GM19351 (cell line): ENCODE results near the gene CCDC142.
A peak's percentile ranks its signal among the peaks of the same experiment; 100 is the strongest.

Experiments used
- ATAC-seq: cut with Tn5 transposase; IDR thresholded peaks from one replicate; pipeline ENCODE4 v1.9.1; 2021; ENCODE audit warnings: mild to moderate bottlenecking, moderate library complexity; ENCODE audit not compliant: unreplicated experiment

Gene CCDC142

GRCh38 chr2:74482801-74483674 lies at the start of gene CCDC142, which contains the start of gene TTC31:
Gene CCDC142 (minus strand): TSS chr2:74482998. CDS start chr2:74482837, 161 bp downstream.
Gene TTC31 (plus strand): TSS chr2:74483081. CDS start chr2:74483096, 15 bp downstream.
- ATAC-seq = peak; percentile 86

GRCh38 chr2:74532222-74532621 lies 49.4 kb upstream of the CCDC142 start:
- ATAC-seq = no peak

- ATAC-seq = no peak
These were observed 48.9 kb upstream of the CCDC142 start for GRCh38 chr2:74531666-74532065.

GRCh38 chr2:74530239-74531187 lies 47.7 kb upstream of the CCDC142 start:
- peak; percentile 35 for ATAC-seq

GRCh38 chr2:74529357-74530238 lies 46.8 kb upstream of the CCDC142 start, which contains the start of the genes AUP1 and HTRA2:
Gene AUP1 (minus strand): TSS chr2:74529706. CDS start chr2:74529629, 77 bp downstream.
Gene HTRA2 (plus strand): TSS chr2:74529933. CDS start chr2:74530007, 74 bp downstream.
- ATAC-seq = peak; percentile 76

GRCh38 chr2:74528600-74529356 lies 46.0 kb upstream of the CCDC142 start:
- peak; percentile 5 for ATAC-seq

- no peak for ATAC-seq
These were observed 44.9 kb upstream of the CCDC142 start for GRCh38 chr2:74527741-74528140.

GRCh38 chr2:74526649-74527230 lies 43.9 kb upstream of the CCDC142 start:
- ATAC-seq = no peak

- peak; percentile 17 for ATAC-seq
These were observed 43.2 kb upstream of the CCDC142 start, which contains the start of gene DQX1 for GRCh38 chr2:74525717-74526648. Gene DQX1 (minus strand): TSS chr2:74526231. CDS start chr2:74525729, 502 bp downstream.

GRCh38 chr2:74524955-74525716 lies 42.3 kb upstream of the CCDC142 start:
- ATAC-seq = no peak

GRCh38 chr2:74524005-74524404 lies 41.2 kb upstream of the CCDC142 start:
- ATAC-seq = no peak

- no peak for ATAC-seq
These were observed 39.7 kb upstream of the CCDC142 start for GRCh38 chr2:74522516-74522915.

- no peak for ATAC-seq
These were observed 33.9 kb upstream of the CCDC142 start for GRCh38 chr2:74516650-74517049.

- ATAC-seq = no peak
These were observed 33.3 kb upstream of the CCDC142 start for GRCh38 chr2:74515981-74516633.

GRCh38 chr2:74515271-74515980 lies 32.6 kb upstream of the CCDC142 start:
- ATAC-seq = no peak
